ENCODE results near the gene ZP2.
"Not testable (repeated sequence)": the region's sequence is repeated elsewhere in the genome, so short reads cannot be mapped to it uniquely, and the experiment has no call there.

Gene ZP2

GRCh38 chr16:21214086-21214485 is 2.7 kb upstream of the ZP2 start:
- no peak for DNase-seq

GRCh38 chr16:21208446-21209230 is 2.7 kb downstream of the ZP2 start:
- DNase-seq: no peak

GRCh38 chr16:21206550-21206949 is 4.8 kb downstream of the ZP2 start:
- no peak for DNase-seq

- no peak for DNase-seq
Observed at GRCh38 chr16:21205303-21205702, 6.1 kb downstream of the ZP2 start.

- no peak for DNase-seq
Observed at GRCh38 chr16:21203155-21203797, 8.1 kb downstream of the ZP2 start.

GRCh38 chr16:21199607-21200218 is 11.7 kb downstream of the ZP2 start:
- DNase-seq: no peak

GRCh38 chr16:21197621-21198020 is 13.8 kb downstream of the ZP2 start:
- DNase-seq: no peak

- no peak for DNase-seq
Observed at GRCh38 chr16:21197112-21197511, 14.3 kb downstream of the ZP2 start.

GRCh38 chr16:21195330-21195729 is 16.0 kb downstream of the ZP2 start:
- not testable (repeated sequence) for DNase-seq

GRCh38 chr16:21194771-21195301 is 16.5 kb downstream of the ZP2 start:
- DNase-seq: no peak

GRCh38 chr16:21192991-21193390 is 18.4 kb downstream of the ZP2 start:
- DNase-seq: no peak

GRCh38 chr16:21190599-21190998 is 20.8 kb downstream of the ZP2 start:
- no peak for DNase-seq

GRCh38 chr16:21190013-21190412 is 21.4 kb downstream of the ZP2 start:
- DNase-seq: no peak

GRCh38 chr16:21189311-21189710 is 22.1 kb downstream of the ZP2 start:
- no peak for DNase-seq

- no peak for DNase-seq
Observed at GRCh38 chr16:21186326-21186691, 25.1 kb downstream of the ZP2 start.

GRCh38 chr16:21185659-21186325 is 25.6 kb downstream of the ZP2 start:
- DNase-seq: no peak

- DNase-seq: no peak
Observed at GRCh38 chr16:21184834-21185233, 26.5 kb downstream of the ZP2 start.

- no peak for DNase-seq
Observed at GRCh38 chr16:21183995-21184394, 27.4 kb downstream of the ZP2 start.

- DNase-seq: no peak
Observed at GRCh38 chr16:21179983-21180365, 31.4 kb downstream of the ZP2 start.

- DNase-seq: no peak
Observed at GRCh38 chr16:21179126-21179982, 32.0 kb downstream of the ZP2 start.

GRCh38 chr16:21175397-21175796 is 36.0 kb downstream of the ZP2 start:
- no peak for DNase-seq

GRCh38 chr16:21172650-21173049 is 38.7 kb downstream of the ZP2 start:
- no peak for DNase-seq

Measured in NCI-H226 (cell line).